Cerebellar cortex (tissue), 1 donor: ENCODE measurements around the gene PITPNB.

Experiments
- DNase-seq: peaks from one replicate; pipeline ENCODE4 v3.0.0-alpha.2; 2015; ENCODE audit warnings: low spot score

The PITPNB gene

DNA sequence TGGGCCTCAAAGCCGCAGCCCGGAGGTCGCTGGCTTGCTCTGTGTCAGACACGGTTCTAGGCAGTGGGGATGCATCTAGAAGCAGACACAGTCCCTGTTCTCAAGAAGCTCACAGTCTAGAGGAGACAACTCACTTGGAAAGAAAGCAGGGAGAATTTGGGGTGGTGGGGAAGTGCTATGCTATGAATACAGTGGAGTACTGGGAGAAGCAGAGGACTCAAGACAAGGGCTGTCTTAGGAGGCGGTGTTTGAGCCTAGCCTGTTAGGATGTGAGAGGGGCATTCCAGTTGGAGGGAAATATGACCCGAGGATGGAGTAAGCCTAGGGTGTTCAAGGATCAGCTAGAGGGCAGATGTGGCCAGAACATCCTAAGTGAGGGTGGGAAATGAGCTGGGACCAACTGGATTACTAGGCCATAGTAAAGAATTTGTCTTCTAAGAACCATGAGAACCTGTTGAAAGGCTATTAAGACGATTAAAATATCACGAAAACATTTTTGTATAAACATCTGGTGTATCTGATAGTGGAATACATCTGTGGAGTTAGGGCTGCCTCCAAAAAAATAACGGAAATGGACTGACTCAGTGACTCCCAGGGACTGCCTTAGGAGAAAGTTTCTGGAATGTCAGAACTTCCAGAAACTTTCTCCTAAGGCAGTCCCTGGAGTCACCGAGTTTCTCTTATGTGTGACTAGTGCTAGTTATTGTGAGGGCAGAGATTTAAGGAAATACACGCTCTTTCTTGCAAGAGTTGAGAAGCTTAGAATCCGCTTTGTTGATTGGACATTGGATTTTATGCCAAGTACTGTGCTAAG lies 1.1 kb upstream of the PITPNB start:
- DNase-seq = peak; percentile 83

DNA sequence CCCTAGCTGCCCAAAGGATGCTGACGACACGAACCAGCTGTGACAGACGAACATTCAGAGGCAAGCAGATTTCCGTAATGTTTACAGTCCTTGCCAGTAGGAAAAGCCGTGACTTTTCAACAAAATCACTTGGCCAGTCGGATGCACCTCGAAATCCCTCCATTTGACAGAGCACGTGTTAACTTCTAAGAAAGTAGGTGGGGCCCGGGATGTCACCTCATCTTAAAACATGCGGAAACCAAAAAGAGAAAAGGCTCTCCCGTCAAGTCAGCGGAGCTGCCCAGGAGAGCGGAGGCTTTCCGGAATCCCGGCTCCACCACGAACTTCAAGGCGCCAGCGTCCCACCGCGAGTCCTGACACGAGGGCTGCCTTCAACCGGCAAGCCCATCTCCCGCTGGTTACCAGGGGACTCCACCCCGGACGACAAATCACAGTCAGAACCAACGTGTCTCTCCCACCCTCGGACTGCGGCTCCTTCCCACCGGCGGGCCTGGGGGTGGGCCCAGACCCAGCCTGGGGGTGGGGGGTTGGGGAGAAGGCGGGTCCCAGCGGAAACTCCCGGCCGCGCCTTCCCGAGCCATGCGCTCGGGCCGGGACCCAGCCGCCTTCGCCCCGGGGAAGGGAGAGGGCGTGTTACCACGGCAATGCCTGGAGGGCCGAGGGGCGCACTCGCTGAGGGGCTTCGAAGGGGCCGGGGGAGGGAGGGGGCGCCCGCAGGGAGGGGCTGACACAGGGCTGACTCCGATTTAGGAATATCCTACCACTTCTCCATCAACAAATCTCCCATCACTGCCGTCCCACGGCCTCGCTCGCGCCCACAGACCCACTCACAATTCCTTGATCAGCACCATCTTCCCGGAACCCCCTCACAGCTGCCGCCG lies 475 bp downstream of the PITPNB start:
- DNase-seq = peak; percentile 33

DNA sequence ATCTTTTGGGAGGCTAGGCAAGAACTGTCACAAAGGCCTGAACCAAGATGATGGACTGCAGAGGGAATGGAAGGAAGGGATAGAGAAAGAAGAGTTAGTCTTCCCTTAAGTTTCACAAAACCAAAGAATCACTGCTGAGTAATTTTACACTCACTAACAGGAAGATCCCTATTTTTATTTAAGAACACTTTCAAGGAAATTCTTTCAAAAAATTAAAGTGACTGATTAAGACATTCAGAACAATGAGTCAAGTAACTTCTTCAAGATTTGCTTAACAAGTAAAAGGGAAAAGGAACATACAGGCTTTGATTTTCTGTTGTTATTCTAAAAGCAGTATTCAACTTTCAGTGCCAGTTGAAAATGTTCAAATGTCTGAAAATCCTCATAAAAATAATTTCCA lies 3.1 kb downstream of the PITPNB start:
- no peak for DNase-seq

DNA sequence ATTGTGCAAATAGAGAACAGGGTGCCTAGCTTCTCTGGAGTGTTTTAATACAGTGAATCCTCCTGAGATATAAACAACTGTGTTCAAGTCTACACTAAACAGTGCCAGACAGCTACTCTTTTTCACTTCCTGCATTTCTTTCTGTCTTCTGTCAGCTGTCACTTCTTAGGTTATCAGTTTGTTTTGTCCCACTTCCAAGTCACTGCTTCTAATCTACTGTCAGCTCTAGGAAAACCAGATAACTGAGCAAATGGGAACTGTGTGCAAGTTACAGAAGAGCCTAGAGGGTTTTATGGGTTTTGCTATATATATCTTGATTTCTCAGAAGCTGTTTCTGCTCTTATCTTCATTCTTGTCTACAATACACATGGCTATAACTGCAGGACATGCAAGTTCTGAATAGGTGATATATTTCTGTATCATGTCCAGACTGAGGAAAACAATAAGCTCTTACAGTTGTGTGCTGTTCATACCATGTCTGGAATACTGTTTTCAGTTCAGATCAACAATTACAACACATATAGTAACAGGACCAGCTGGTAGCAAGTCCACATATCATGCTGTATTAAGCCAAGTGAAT lies 5.8 kb downstream of the PITPNB start:
- no peak for DNase-seq

GRCh38 chr22:27912101-27912500 lies 7.0 kb downstream of the PITPNB start:
- DNase-seq = no peak

DNA sequence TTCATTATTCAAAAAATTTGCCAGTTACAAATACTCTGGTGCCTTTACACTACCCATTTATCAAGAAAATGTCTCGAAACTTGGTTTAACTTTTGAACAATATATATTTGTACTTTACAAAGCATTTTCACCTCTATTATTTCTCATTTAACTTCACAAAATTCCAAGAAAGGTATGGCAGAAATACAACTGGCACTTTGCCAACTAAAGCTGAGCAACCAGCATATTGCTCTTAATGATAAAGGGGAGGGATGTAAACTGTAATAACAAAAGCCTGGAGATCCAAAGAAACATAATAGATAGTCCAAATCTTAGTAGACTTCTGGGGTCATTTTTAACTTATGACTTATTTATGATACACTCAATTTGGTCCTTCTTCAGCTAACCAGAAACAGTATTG lies 7.7 kb downstream of the PITPNB start:
- DNase-seq = no peak

GRCh38 chr22:27906241-27906640 lies 12.8 kb downstream of the PITPNB start:
- DNase-seq = no peak

GRCh38 chr22:27905653-27906052 lies 13.4 kb downstream of the PITPNB start:
- DNase-seq = no peak

- no peak for DNase-seq
Observed at GRCh38 chr22:27903805-27904473, 15.1 kb downstream of the PITPNB start.

- DNase-seq = no peak
Observed at GRCh38 chr22:27900153-27900552, 18.9 kb downstream of the PITPNB start.

- DNase-seq = no peak
Observed at GRCh38 chr22:27896245-27896644, 22.8 kb downstream of the PITPNB start.

DNA sequence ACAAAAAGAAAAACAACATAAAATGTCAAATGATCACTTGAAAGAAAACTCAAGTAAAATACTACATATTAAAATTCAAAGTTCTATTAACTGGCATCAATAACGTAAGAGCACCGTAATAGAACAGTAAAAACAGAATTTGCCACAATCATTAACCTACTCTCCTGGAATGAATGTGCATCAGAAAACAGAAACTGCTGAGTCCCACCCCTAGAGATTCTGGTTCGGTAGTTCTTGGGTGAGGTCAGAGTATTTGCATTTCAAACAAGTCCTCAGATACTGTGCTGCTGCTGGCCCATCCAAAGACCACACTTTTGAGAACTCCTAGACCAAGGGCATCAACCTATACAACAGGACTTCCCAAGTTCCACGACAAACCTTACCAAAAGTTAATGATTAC lies 23.5 kb downstream of the PITPNB start:
- DNase-seq = no peak

DNA sequence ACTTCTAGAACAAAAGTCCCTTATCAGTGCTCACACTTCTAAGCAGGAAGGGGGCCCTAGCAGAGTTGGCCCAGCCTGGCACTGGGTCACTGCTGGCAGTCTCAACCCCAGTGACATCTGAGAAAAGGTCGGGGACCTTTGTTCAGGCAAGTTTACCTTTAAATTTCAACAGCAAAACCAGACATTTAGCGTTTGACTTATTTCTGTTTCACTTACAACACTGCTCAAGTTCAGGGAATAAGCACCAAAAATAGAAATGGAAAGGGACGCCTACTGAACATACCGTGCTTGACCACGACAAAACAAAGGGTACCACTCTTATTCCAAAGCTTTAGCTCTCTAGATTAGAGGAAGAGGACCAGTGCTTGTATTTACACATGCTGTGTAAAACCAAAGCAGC lies 26.2 kb downstream of the PITPNB start:
- DNase-seq = no peak

DNA sequence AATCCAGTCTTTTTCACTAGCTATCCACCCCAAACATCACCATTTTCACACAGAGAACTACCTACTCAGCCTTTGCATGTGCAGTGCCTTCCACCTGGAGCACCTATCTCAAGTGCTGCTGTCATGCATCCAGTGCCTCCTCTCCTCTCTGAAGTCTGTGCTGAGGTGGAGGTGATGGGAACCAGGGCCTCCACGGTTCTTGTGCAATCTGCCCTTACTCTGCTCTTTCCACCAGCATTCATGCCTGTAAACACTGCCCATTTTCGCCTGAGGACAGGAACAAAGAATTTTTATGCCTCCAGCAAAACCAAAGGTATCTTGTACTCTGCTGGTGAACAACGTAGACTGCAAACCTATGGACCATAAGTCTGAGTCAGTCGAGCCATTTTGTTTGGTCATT lies 27.0 kb downstream of the PITPNB start:
- DNase-seq = no peak

DNA sequence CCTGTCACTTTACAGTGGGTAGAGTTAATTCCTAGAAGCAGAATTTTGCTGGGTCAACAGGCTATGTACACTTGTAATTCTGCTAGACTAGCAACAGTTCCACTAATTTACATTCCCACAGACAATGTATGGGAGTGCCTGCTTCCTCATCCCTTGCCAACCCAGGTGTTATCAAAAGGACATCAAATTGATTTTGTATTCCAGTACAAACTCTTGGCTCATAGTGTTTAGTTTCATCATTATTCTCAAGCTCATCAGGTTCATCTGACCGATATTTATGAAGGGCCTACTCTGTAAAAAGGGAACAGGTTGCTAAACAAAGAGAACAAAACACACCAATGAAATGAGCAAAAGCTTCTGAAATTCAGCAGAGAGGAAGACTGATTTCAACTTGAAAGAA lies 30.7 kb downstream of the PITPNB start:
- DNase-seq = no peak

- DNase-seq = no peak
Observed at GRCh38 chr22:27886843-27887151, 32.3 kb downstream of the PITPNB start.

GRCh38 chr22:27885977-27886842 lies 32.8 kb downstream of the PITPNB start:
- peak; percentile 57 for DNase-seq

GRCh38 chr22:27883656-27884350 lies 35.3 kb downstream of the PITPNB start:
- no peak for DNase-seq

DNA sequence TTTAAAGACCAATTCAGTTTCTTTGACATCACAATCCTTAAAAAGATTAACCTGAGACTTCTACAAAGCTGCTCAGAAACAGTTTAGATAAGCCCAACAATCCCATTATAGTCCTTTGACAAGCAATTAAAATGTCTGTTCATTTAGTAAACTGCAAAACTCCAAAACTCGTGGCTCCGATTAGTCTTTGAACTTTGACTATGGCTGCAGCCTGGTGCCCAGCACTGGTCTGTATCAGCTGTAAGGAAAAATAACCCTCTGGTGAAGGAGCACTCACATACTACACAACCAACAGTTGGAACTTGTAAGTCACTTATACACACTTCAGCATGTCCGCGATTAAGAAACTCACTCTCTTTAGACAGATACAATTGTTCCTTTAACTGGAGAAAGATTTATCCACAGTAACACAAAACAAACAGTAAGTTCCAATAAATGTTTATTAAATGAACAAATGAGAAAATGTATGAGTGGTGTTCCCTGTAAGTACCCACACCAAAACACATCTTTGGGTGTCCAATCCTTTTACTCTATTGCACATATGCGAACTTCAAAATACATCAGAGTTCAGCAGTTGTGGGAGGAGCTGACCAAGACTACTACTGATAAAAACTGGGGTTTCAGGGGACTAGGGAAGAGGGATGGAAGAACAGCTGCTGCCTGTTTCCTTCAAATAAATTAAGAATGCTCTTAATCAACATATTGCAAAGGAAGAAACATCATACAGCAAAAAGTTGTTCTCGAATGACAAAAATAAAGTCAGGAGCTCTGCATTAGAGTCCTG lies 36.4 kb downstream of the PITPNB start:
- no peak for DNase-seq

DNA sequence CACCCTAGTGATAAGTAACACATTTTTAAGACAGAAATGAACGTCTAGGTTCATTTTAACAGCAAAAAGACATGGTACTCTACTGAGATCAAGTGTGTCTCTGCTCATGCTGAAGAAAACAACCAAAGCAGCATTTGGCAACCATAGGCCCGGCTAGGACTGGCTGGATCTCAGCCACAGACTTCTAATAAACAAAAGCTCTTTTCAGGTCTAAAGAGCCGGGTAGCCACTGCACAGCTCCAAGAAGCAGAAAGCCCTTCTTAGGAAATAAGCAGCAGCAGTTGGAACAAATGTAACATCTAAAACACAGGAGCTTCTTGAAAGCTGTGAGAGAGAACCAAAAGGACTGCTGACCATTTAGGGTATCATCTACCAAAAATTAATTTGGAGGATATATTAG lies 37.6 kb downstream of the PITPNB start:
- DNase-seq = peak; percentile 53
